Activated naive CD4-positive, alpha-beta T cell treated with anti-CD3 and anti-CD28 coated beads, Interleukin-2, amount 10 ng/mL, durations not matched to agents 7 days and 5 days (primary cell): ENCODE measurements around the gene RBMS3.

Experiments used
- CTCF ChIA-PET: fragments of 350-600 bp; sonication (Branson Sonifier 250); formaldehyde crosslinking; loops from one replicate; lab custom pipeline; 2021; ENCODE audit warnings: antibody characterized with exemption; lab: Charles Lee
- DNase-seq: peaks from one replicate; pipeline ENCODE4 v3.0.0-alpha.2; 2020
- H3K27ac Mint-ChIP-seq: one replicate; pipeline ENCODE4 v1.8.0; 2021; ENCODE audit warnings: mild to moderate bottlenecking, moderate library complexity, mixed read lengths
- H3K27me3 Mint-ChIP-seq: one replicate; pipeline ENCODE4 v1.8.0; 2021; ENCODE audit warnings: mild to moderate bottlenecking, mixed read lengths
- H3K36me3 Mint-ChIP-seq: one replicate; pipeline ENCODE4 v1.8.0; 2021; ENCODE audit warnings: mixed read lengths
- H3K4me1 Mint-ChIP-seq: one replicate; pipeline ENCODE4 v1.8.0; 2021; ENCODE audit warnings: mixed read lengths
- H3K4me3 Mint-ChIP-seq: one replicate; pipeline ENCODE4 v1.8.0; 2021; ENCODE audit warnings: mild to moderate bottlenecking, moderate library complexity, mixed read lengths
- H3K9me3 Mint-ChIP-seq: one replicate; pipeline ENCODE4 v1.8.0; 2021; ENCODE audit warnings: mixed read lengths

The RBMS3 gene

DNA sequence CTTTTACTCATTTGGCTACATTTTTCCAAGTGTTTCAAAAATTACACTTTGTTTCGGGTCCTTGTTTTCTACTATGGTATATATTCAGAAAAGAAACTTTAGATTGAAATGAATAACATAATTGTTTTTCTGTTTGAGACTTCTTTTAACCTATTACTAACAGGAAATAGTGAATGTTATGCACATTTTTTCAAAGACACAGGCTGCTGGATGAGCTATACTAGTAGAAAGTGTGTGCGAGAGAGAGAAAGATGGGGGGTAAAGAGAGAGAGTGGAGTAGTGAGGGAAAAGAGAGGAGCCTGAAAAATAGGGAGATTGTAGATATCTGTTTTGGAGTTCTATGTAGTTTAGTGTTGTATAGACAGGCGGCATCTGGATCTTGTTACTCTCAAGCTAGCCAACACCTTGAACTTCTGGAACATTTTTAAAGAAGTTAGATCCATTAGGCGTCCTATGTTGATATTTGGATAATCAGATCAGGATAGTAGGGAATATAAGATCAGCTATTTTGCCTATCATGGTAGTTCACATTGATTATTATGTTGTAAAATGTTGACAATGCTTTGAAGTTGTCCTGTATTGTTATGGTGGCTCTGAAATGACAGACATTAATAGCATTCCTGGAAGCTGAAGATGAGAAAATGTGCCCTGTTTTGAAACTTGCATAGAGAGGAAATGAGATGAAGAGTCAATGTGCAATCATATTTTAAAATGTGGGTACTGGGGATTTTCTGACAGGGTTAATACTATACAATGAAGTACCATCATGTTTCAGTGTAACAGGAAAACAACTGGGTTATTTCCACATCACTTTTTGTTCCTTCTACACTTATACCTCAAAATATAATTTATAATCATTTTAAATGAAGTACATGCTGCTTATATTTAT, 2.6 kb downstream of the RBMS3 start:
- Mint-ChIP-seq H3K9me3 (no peaks in the 10 kb centered on the region), H3K27ac (no peak overlapping the region), H3K4me1 (peaks cover 29% of the 10 kb centered on the region), H3K4me3 (no peak overlapping the region), H3K36me3 (no peaks in the 10 kb centered on the region), H3K27me3 (peaks cover 13% of the 10 kb centered on the region)
- CTCF ChIA-PET = no interaction called here
- no peak for DNase-seq

DNA sequence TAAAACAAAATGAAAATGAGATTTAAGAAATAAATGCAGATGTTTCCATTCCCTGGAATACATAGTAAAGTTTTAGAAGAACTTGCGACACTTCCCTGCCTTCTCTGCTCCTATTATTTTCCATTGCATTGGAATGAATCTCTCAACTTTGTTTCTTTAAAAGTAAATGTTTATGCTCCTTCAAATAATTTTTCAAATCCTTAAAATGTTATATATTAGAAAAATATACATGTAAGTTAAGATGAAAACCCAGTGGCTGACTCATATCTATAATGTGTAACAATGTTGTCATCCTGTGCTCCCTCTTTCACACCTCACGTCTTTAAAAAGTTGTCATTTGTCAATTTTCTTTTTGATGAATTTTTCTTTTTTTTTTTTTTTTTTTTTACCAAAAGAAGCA, 3.6 kb downstream of the RBMS3 start:
- Mint-ChIP-seq H3K9me3 (no peaks in the 10 kb centered on the region), H3K36me3 (no peaks in the 10 kb centered on the region), H3K4me3 (no peak overlapping the region), H3K4me1 (peaks cover 29% of the 10 kb centered on the region), H3K27ac (no peak overlapping the region), H3K27me3 (peaks cover 13% of the 10 kb centered on the region)
- DNase-seq = no peak
- CTCF ChIA-PET = no interaction called here

DNA sequence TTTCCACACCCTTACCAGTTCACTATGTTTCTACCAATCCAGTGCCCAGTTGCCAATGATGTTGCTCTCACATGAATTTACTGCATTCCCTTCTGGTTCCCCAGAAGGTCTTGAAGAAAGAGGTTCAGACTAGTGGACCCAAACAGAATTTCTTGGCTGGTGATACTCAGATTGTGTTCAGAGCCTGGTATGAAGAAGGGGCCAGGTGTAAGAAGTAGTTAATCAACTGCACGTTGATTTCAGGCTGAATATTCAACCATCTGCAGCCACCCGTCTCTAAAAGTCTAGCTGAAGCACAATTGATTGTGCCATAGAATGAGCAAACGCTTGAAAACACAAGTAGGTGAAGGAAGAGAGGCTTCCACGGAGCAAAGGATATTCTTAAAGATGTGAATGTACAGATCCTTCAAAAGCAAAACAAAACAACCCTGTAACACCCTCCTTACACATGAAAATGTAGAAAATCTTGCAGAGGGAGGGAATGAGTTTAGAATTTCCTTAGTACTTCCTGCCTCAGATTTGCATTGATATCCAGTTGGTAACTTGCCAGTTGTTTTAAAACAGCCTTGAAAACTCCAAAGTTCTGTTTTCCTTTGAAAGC, 4.7 kb downstream of the RBMS3 start:
- no peak for DNase-seq
- H3K27me3 Mint-ChIP-seq = peaks cover 11% of the 10 kb centered on the region
- no peaks in the 10 kb centered on the region for H3K9me3 Mint-ChIP-seq
- no peak overlapping the region for H3K4me3 Mint-ChIP-seq
- H3K4me1 Mint-ChIP-seq = peaks cover 26% of the 10 kb centered on the region
- no peak overlapping the region for H3K27ac Mint-ChIP-seq
- CTCF ChIA-PET = no interaction called here
- H3K36me3 Mint-ChIP-seq = no peaks in the 10 kb centered on the region

DNA sequence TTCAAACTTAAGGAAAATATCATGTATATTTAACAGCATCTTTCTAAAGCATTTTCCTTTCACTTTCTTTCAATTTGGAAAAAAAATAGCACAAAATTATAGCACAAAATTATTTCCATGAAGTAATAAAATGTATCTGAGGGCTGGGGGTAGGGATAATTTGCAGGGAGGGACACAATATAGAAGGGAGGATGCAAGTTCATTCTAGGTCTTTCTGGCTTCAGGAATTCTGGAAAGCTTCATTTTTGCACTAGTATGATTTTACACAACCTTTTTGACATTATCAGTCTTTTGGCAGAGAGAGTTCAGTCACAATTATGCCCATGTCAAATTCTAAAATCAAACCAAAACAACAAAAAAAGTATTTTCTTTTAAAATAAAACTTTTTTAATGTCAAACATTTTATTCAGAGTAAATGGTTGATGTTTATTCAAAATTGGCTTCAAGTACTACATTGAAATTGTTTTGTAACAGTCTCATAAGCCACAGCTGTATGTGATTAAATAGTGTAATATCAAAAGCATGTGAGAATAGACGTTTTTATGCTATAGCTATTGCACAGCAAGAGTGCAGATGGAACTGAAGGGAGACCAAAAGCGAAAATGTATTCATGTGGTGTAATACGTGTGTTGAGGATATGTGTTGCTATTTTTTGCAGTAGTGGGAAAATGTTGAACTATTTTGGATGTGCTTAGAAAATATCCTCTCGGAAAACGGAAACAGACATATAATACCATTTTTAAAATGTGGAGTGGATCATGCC, 5.8 kb downstream of the RBMS3 start:
- Mint-ChIP-seq H3K4me1 (peaks cover 17% of the 10 kb centered on the region), H3K36me3 (no peaks in the 10 kb centered on the region), H3K27me3 (peaks cover under 1% of the 10 kb centered on the region), H3K9me3 (no peaks in the 10 kb centered on the region), H3K27ac (no peak overlapping the region), H3K4me3 (no peak overlapping the region)
- CTCF ChIA-PET = no interaction called here
- DNase-seq = no peak

DNA sequence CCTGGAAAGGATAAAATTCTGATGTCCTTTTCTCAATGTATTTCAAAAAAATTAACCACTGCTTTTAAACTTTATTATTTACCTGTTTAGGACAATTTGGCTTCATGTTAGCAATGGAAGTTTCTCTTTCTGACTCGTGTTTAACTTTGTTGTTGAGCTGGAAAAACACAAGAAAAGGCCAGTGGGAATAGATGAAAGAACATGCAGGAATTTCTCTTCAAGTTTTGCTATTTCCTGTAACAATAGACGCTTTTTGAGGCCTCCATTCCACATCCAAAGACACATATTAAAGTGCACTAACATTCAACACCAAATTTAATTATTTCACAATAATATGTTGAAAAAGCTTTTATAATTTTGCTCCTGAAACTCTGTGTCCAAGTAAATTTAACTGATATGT, 9.7 kb downstream of the RBMS3 start:
- CTCF ChIA-PET = no interaction called here
- no peaks in the 10 kb centered on the region for H3K4me1 Mint-ChIP-seq
- no peaks in the 10 kb centered on the region for H3K9me3 Mint-ChIP-seq
- no peaks in the 10 kb centered on the region for H3K36me3 Mint-ChIP-seq
- no peak for DNase-seq
- H3K27me3 Mint-ChIP-seq = no peaks in the 10 kb centered on the region
- H3K4me3 Mint-ChIP-seq = no peak overlapping the region
- no peak overlapping the region for H3K27ac Mint-ChIP-seq

DNA sequence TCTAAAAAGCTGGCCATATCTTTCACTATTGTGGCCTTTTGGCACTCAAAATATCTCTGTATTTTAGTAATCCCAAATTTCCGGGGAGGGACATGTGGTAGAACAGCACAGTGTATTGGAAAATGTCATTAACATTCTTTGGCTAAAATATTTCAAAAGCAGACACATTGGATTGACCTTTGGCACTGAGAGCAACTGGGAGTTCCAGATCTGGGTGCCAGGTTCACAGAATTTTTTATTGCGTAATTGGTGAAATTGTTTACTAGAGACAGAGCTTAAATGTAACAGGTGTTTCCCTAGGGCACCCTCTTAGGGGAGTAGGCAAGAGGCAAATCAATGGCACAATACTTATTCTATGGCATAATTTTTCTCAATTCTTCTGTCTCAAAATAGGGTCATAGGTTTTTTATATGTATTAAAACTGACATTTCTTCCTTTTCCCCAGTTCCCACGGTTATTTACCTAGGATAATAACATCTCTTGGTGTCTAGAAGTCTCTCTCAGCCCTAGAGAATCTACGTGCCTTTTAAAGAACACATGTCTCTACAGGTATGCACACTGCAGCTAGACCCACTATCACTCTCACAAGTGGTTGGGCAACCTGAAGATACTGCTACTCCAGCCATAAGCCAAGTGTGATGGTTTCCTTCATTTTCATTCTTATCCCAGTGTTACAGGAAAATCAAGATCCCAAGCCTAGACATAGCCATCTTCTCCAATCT, 10.6 kb downstream of the RBMS3 start:
- H3K27ac Mint-ChIP-seq = no peak overlapping the region
- no peaks in the 10 kb centered on the region for H3K9me3 Mint-ChIP-seq
- H3K27me3 Mint-ChIP-seq = no peaks in the 10 kb centered on the region
- no peak overlapping the region for H3K4me3 Mint-ChIP-seq
- no peak for DNase-seq
- CTCF ChIA-PET = no interaction called here
- H3K4me1 Mint-ChIP-seq = no peaks in the 10 kb centered on the region
- H3K36me3 Mint-ChIP-seq = no peaks in the 10 kb centered on the region

DNA sequence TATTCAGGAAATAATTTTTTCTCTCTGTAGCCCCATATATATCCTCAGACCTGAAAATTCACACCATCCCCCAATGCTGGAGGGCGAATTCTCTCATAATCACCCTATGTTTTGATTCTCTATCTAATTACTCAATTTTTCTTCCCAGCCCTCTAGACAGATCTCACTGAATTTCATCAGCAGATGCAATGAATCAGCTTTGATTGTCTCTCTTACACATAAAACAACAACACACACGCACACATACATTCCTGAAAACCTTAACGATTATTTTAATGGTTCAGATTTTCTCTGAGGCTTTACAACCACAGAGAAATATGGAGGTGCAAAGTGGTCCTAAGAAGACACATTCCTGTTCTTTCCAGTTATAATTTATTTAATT, 11.1 kb downstream of the RBMS3 start:
- CTCF ChIA-PET = no interaction called here
- Mint-ChIP-seq H3K27ac (no peak overlapping the region), H3K4me1 (no peaks in the 10 kb centered on the region), H3K27me3 (no peaks in the 10 kb centered on the region), H3K9me3 (no peaks in the 10 kb centered on the region), H3K36me3 (no peaks in the 10 kb centered on the region), H3K4me3 (no peak overlapping the region)
- no peak for DNase-seq

DNA sequence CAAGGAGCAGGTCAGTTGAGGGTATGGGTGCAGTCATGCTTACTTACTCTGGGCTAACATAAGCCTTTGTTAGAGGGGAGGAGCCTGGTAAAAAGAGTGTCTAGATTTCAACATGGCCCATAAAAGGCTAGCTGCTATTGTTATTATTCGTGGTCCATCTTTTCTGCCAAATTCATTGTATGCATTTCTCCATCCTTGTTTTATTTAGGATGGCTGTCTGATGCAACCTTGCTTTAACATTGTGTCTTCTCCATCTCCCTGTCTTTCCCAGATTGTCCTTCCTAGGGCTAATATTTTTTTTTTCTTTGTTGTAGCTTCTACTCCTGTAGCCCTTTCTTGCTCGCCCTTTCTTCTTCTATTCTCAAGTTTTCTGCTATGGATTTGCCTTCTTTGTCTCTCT, 12.6 kb downstream of the RBMS3 start:
- no peaks in the 10 kb centered on the region for H3K27me3 Mint-ChIP-seq
- H3K27ac Mint-ChIP-seq = no peak overlapping the region
- no peaks in the 10 kb centered on the region for H3K4me1 Mint-ChIP-seq
- no peak for DNase-seq
- CTCF ChIA-PET = no interaction called here
- H3K36me3 Mint-ChIP-seq = no peaks in the 10 kb centered on the region
- H3K4me3 Mint-ChIP-seq = no peak overlapping the region
- H3K9me3 Mint-ChIP-seq = no peaks in the 10 kb centered on the region

DNA sequence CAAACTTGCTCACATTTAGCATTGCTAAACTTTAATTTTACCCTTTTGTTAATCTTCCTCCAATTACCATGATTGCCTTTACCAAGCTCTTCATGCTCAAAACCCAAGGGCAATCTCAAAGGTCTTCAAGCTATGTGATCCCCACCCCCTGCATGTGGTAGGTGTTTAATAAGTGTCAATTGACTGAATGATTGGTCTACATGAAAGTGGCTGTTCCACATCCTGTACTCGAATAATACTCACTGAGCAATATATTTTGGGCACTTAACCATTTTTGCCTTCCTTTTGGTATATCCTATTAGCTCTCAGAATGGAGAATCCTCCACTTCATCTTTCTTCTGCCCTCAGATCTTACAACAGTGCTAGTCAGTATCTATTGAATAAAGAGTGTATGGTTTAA, 17.1 kb downstream of the RBMS3 start:
- CTCF ChIA-PET = interaction anchor here (0.7 to 1.2 kb wide), 2 partner anchors 103 to 822 kb away, joined by 3 read pairs; no protein-coding TSS in a partner anchor
- Mint-ChIP-seq H3K27me3 (no peaks in the 10 kb centered on the region), H3K9me3 (no peaks in the 10 kb centered on the region), H3K27ac (no peak overlapping the region), H3K36me3 (no peaks in the 10 kb centered on the region), H3K4me1 (peaks cover 2% of the 10 kb centered on the region), H3K4me3 (no peak overlapping the region)
- no peak for DNase-seq

DNA sequence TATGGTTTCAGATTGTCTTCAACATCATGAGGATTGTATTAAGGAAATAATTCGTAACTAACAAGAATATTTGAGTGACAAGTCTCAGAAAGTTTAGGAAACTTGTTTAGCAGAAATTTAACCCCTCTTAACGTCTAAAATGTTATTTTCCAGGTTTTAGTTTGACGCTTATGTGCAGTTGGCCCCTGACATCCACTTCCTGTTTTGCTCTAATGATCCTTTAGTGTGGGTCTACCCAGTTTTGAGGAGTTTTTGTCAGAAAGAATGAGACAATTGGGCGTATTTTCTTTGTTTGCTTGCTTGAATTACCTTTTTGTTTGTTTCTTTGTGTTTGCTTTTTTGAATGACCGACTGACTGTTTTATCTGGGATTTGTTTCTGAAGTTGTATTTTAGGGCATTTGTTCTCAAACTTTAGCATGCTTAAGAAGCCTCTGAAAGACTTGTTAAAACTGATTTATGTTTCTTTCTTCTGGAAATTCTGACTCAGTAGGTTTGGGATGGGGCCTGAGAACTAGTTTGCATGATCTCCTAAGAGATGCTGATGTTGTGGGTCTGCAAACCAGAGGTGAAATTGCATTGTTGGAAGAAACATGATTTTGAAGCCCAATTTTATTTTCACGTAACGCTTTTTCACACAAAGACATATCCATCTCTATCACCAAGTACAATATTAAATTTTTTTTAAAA, 20.6 kb downstream of the RBMS3 start:
- no peak for DNase-seq
- no peaks in the 10 kb centered on the region for H3K27me3 Mint-ChIP-seq
- peaks cover 1% of the 10 kb centered on the region for H3K9me3 Mint-ChIP-seq
- no peak overlapping the region for H3K4me3 Mint-ChIP-seq
- H3K36me3 Mint-ChIP-seq = no peaks in the 10 kb centered on the region
- CTCF ChIA-PET = no interaction called here
- H3K4me1 Mint-ChIP-seq = peaks cover 2% of the 10 kb centered on the region
- H3K27ac Mint-ChIP-seq = no peak overlapping the region

DNA sequence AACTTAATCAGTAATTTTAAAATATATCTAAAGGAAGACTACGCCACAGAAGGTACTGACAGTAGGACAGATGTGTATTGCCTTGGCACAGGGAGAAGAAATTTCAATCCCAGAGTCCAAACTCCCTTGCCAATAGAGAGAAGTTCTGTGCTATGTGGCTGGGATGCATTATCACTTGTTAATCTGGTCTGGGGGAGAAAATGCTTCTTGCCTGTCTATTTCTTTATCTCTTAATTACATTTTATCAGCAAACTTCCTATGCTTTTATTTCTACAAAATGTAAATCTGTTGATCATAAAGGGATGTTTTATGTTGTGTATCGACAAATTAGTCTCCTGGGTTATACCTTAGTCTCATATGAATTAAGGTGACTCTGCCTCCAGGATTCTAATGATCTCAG, 21.7 kb downstream of the RBMS3 start:
- Mint-ChIP-seq H3K4me3 (no peak overlapping the region), H3K4me1 (peaks cover 2% of the 10 kb centered on the region), H3K27ac (no peak overlapping the region), H3K9me3 (peaks cover 1% of the 10 kb centered on the region), H3K36me3 (no peaks in the 10 kb centered on the region), H3K27me3 (no peaks in the 10 kb centered on the region)
- CTCF ChIA-PET = no interaction called here
- DNase-seq = no peak

DNA sequence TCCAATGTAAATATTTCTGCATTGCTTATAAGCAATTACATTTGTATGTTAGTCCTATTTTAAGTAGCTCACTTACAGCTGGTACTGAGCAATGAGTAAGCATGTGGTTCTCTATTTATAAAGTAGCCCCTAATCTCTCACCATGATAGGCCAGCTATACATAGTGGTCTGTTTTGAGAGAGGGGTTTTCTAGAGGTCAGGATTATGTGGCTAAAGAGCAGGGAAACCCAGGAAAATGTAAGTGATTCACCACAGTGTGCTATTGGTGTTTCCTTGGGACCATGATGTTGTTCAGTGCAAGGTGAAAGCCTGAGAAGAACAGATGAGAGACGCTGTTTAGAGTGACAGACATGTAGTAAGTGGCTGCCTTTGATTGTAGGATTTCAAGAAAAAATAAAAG, 26.4 kb downstream of the RBMS3 start:
- H3K4me3 Mint-ChIP-seq = no peak overlapping the region
- H3K36me3 Mint-ChIP-seq = no peaks in the 10 kb centered on the region
- H3K27me3 Mint-ChIP-seq = no peaks in the 10 kb centered on the region
- CTCF ChIA-PET = no interaction called here
- no peaks in the 10 kb centered on the region for H3K4me1 Mint-ChIP-seq
- peaks cover 1% of the 10 kb centered on the region for H3K9me3 Mint-ChIP-seq
- H3K27ac Mint-ChIP-seq = no peak overlapping the region
- no peak for DNase-seq

DNA sequence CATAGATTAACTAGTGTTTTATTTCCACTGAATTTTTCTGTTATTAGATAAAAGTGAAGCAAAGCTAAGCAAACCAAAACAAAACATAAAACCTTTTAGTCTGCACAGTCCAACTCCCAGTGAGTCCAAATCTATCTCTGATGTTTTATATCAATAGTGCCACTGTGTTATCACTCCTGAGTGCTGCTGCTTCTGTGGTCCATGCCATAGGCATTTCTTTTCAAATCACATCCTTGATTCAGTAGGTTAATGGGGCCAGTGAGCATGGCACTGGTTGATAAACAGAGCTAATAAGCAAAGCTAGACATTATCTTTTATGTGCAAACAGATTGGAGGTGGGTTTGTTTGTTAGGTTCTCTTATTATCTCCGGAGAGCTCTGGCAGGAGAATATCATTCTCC, 30.0 kb downstream of the RBMS3 start:
- H3K4me1 Mint-ChIP-seq = no peaks in the 10 kb centered on the region
- no peak for DNase-seq
- no peaks in the 10 kb centered on the region for H3K9me3 Mint-ChIP-seq
- CTCF ChIA-PET = no interaction called here
- no peak overlapping the region for H3K27ac Mint-ChIP-seq
- H3K4me3 Mint-ChIP-seq = no peak overlapping the region
- H3K36me3 Mint-ChIP-seq = no peaks in the 10 kb centered on the region
- H3K27me3 Mint-ChIP-seq = no peaks in the 10 kb centered on the region

DNA sequence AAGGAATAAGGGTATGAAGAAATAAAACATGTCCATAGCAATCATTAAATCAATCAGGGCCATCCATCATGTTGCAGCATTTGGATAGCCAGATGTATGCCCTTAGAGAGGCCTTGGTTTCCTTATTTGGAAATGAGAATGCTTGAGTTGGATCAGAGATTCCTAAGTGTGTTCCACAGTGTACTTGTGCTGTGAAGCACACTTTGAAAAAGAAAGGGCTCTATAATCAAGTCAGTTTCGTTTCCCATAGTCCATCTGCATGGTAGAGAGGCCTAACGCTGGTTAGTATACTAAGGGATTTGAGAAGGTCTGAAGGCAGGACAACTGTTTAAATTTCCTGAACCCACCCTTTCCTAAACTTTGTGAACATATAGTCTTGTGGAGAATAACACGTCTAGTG, 30.9 kb downstream of the RBMS3 start:
- H3K27me3 Mint-ChIP-seq = no peaks in the 10 kb centered on the region
- H3K4me1 Mint-ChIP-seq = no peaks in the 10 kb centered on the region
- no peak for DNase-seq
- H3K9me3 Mint-ChIP-seq = no peaks in the 10 kb centered on the region
- H3K36me3 Mint-ChIP-seq = no peaks in the 10 kb centered on the region
- no peak overlapping the region for H3K27ac Mint-ChIP-seq
- H3K4me3 Mint-ChIP-seq = no peak overlapping the region
- CTCF ChIA-PET = no interaction called here
